Activated T-cell treated with anti-CD3 and anti-CD28 coated beads for 48 hours (primary cell): Measurements from ENCODE around the gene EXOC7.

Experiments
- DNase-seq: peaks from one replicate; pipeline ENCODE4 v3.0.0-alpha.2; 2020; ENCODE audit warnings: low read depth

EXOC7 gene

DNA sequence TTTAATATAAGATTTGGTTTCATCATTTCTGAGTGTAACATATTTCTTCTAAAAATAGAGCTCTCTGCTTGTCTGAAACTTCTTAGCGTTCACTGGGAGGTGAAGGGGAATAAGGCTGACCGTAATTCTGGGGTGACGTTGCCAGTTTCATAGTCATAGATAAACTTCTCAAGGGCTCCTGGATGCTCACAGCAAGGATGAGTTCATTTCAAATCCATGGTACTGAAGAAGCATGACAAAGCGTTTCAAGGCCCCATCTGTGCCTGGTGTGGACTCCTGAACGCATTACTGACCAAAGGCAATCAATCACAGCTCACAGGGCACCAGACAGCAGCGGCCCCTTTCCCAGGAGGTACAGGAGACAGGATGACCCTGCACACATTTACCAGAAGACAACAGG is 64.5 kb downstream of the EXOC7 start:
- no peak for DNase-seq

DNA sequence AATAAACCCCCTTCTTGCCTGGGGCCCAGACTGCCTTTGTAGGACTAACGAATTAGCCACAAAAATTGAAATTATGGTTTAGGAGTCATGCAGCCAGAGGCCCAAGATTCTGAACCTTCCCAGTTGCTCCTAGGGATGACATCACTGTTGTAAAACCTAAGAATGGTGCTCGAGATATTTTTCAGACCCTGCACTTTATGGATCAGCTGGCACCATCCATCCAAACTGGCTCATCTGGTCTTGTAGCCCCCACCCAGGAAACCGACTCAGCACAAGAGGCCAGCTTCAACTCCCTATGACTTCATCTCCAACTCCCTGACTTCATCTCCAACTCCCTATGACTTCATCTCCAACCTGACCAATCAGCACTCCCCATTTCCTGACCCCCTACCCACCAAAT is 65.5 kb downstream of the EXOC7 start:
- DNase-seq = no peak

DNA sequence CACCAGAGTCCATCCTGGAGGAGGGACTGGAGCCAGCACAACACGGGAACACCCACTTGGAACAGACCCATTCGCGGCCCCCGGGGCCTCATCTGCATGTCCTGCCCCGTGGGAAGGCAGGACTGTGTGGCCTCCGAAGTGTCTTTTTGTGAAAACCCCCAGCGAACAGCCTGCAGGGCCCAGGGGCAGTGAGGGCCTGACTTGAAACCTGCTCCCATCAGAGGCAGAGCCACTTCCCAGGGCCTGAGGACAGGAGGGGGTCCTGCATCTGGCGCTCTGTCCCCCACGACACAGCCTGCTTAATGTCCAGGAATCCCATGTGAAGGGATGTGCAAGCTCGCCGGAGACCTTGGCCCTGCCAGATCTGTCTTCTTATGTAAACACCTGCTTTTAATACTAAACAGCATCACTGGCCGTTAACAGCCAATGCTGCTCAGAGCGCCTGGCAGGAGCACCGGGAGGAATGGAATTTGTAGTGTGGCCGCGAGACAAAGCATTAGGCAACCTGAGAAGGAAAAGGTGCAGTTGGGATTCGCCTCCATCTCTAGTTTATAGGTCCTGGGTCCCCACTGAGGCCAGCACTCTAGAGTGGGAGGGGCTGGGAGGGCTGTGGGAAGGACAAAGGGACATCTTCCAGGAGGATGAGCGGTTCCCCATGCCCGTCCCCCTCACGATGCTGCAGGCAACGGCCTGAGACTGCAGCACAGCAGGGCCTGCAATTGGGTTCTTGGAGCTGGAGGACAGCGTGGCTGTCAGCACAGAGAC is 66.9 kb downstream of the EXOC7 start:
- DNase-seq = no peak

DNA sequence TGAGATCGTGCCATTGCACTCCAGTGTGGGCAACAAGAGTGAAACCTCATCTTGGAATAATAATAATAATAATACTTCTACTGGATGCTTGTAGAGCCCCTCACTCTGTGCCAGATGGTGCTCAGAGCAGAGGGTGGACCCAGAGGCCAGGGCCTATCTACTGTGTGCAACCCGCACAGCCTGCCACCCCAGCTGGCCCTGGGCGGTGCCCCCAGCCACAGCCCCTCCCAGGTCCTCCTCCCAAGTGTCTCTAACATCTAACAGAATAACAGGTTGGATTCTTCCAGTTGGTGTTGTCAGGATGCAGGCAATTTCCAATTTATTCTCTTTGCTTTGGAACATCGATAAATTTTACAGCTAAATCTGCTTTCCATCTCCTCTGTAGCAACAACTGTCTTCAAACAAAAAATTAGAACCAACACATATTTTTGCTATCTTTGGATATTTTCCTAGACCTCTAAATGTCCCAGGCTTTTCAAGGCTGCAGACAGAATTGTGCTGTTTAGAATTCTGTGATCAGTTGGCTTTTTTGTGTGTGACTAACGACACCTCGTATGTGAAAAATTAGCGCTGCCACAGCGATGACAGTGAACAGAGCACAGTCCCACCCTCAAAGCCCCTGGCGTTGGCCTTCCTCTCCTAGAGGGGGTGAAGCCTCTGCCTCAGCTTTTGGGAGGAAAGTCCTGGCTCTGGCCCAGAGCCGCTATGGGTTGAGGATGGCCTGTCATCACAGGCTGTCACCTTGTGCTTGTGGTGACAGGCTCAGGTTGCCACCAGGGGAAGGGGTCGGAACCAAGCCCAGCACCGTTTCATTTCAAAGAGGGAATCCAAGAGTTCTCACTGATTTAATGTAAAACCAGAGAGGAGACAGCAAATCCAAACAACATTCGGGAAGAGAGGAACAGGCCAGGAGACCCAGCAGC is 68.9 kb downstream of the EXOC7 start:
- no peak for DNase-seq

DNA sequence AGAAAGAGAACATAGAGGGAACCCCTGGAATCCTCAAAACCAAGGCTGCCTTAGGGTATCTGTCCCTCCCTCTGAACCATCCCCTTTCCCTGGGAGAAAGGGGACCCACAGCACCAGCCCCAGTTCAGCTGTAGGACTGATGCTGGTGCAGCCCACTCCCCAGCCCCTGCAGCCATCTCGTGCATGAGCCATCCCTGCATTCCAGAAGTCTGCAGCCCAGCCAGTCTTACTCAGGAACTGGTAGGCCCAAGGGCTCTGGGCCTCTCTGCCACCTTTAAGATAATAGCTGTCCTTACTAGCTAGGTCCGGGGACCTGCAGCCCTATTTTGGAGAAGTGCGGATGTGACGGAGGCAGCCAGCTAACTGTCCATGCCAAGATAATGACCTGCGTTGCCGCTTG is 70.4 kb downstream of the EXOC7 start:
- no peak for DNase-seq

DNA sequence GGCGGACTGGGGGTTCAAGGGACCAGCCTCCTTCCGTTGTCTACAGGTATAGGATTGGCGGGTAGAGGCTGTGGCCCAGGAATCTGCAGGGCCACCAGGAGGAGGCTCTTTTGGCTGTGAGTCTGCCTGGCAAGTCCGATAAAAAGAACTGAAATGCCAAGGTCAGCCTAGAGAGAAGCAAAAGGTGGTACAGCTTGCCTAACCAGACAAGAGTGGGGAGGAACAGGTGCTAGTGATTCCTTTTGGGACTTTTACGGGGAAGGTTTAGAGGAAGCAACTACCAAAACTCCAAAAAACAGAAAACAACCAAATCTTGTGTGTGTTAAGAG is 70.8 kb downstream of the EXOC7 start:
- DNase-seq = no peak

DNA sequence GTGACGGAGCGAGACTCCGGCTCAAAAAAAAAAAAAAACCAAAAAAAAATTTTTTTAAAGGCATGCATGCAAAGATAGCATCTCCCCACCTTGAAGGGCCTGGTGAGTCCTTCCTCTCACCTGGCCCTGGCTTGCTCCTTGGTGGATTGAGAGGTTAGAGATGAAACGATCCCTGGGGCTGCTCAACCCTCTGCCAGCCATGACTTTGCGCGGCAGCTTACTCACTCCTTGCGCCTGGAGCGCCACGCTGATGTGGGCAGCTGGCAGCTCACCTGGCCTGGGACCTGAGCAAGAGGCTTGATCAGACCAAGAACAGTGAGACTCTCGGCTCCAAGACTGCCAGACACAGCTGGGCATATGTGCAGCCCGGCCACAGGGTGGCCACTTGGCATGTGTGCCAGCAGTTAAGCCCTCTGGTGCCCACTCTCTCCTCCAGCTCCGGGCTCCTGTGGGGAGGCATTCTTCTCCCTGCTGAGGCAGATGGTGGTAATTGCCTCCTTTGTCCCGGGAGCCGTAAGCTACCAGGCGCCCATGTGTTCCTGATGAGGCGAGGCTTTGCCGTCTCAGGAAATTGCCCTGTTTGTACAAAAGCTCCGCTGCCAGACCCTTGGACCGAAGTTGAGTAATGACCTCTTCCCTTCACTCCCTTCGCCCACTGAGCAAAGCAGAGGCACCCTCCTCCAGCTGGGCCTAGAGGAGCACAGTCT is 71.4 kb downstream of the EXOC7 start:
- no peak for DNase-seq
